ENCODE measurements around the gene PGLYRP1.

GRCh38 chr19:46069806-46070341, 47.0 kb upstream of the PGLYRP1 start:
- no peak for TF ChIP-seq EZH2 (conservative IDR thresholded peaks at IDR 0.05; ENCODE audit: low read depth, low read length)
- TF ChIP-seq NR2F2 (IDR thresholded peaks at IDR 0.05; ENCODE audit: borderline replicate concordance, low read depth): no peak

Measured in HepG2 (cell line).